Neural crest cell (in vitro differentiated cells): ENCODE data around the gene RFLNA. TPM values are rescaled to one million over a fixed set of nuclear protein-coding genes. Genes with fewer than 3 reads are reported as not detected.

ENCODE experiments used
- DNase-seq: peaks from one replicate; pipeline ENCODE4 v3.0.0; 2021; ENCODE audit warnings: low read depth, mixed read lengths, low spot score
- H3K27ac Mint-ChIP-seq: one replicate; pipeline ENCODE4 v1.8.0; 2021; ENCODE audit warnings: mild to moderate bottlenecking, mixed read lengths; ENCODE audit not compliant: unreplicated experiment
- H3K27me3 Mint-ChIP-seq: 2 replicates; pipeline ENCODE4 v1.8.0; 2021; ENCODE audit warnings: low read depth, mild to moderate bottlenecking, mixed read lengths
- H3K36me3 Mint-ChIP-seq: 2 replicates; pipeline ENCODE4 v1.8.0; 2021; ENCODE audit warnings: low read depth, mild to moderate bottlenecking, mixed read lengths
- H3K4me1 Mint-ChIP-seq: 2 replicates; pipeline ENCODE4 v1.8.0; 2021; ENCODE audit warnings: mixed read lengths
- H3K4me3 Mint-ChIP-seq: one replicate; pipeline ENCODE4 v1.8.0; 2021; ENCODE audit warnings: mild to moderate bottlenecking, mixed read lengths
- H3K9me3 Mint-ChIP-seq: 2 replicates; pipeline ENCODE4 v1.8.0; 2021; ENCODE audit warnings: mixed read lengths
- total RNA-seq: library from RNA; stranded (reverse); gene quantifications from 2 replicates; pipeline ENCODE4 v1.2.1, GENCODE V29; 2021
- TF ChIP-seq, protein P1 (sequence below): fragments of 200-600 bp; sonication (generic); conservative IDR thresholded peaks from 2 replicates; pipeline ENCODE4 v1.5.0; 2021; ENCODE audit warnings: antibody characterized with exemption, mild to moderate bottlenecking

Gene RFLNA
- total RNA-seq, 1 donor from 2014 or later = 2.8 TPM

DNA sequence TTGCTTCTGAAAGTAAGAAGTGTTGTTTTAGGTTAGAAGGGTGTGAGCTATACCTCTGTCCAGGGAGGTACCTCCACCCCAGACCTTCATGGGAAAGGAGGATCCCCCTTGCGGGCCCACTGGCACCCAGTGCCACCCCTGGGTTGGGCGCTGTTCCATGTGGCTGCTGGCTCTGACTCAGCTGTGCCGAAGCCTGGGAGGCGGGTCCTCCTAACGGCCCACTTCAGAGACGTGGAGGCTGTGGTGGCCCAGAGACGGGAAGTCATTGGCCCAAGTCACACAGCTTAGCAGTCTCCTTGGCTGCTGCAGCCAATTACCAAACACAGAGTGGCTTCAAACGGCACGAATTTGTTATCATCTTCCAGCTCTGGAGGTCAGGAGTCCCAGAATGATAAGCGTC, 10.2 kb downstream of the RFLNA start:
- no peak overlapping the region for H3K27ac Mint-ChIP-seq
- H3K27me3 Mint-ChIP-seq = peaks cover 11% of the 10 kb centered on the region
- no peak overlapping the region for H3K4me3 Mint-ChIP-seq
- H3K36me3 Mint-ChIP-seq = no peaks in the 10 kb centered on the region
- TF ChIP-seq, protein P1, sequence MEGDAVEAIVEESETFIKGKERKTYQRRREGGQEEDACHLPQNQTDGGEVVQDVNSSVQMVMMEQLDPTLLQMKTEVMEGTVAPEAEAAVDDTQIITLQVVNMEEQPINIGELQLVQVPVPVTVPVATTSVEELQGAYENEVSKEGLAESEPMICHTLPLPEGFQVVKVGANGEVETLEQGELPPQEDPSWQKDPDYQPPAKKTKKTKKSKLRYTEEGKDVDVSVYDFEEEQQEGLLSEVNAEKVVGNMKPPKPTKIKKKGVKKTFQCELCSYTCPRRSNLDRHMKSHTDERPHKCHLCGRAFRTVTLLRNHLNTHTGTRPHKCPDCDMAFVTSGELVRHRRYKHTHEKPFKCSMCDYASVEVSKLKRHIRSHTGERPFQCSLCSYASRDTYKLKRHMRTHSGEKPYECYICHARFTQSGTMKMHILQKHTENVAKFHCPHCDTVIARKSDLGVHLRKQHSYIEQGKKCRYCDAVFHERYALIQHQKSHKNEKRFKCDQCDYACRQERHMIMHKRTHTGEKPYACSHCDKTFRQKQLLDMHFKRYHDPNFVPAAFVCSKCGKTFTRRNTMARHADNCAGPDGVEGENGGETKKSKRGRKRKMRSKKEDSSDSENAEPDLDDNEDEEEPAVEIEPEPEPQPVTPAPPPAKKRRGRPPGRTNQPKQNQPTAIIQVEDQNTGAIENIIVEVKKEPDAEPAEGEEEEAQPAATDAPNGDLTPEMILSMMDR = no peak
- no peaks in the 10 kb centered on the region for H3K9me3 Mint-ChIP-seq
- H3K4me1 Mint-ChIP-seq = no peaks in the 10 kb centered on the region
- no peak for DNase-seq

DNA sequence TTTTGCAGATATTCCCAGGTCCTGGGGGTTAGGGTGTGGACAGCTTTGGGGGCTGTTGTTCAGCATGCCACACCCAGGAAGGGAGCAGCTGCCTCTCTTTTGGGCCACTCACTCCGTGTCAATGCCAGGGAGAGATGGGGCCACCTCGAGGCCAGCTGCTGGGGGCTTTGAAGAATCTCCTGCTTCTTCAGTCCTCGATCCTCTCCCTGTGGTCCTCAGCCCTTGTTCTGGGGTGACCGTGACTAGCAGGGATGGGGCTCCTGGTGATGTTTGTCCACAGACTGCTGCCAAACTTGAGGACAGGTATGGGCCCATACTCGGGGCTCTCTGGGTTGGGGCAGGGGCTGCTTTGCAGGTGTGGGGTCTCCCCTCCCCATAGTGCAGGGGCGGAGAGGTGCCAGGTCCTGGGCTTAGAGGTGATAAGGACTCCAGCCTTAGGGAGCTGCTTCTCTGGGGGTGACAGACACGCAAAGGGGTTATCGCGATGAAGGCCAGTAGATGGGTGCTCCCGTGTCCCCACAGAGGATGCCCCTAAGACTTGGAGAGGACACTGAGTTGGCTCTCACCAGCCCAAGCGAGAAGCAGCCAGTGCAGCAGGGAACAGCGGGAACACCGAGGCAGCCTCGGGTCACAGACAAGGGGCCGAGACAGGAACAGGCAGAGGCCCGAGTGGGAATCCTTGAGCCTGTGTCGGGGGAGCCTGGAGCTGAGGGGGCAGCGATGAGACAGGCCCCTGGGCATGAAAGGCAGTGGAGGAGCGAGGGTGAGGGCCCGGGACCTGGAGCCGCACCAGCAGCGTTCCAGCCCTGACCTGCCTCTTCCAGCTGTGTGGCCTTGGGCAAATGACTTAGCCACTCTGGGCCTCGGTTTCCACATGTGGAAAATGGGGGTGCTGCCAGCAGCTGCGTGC, 11.1 kb downstream of the RFLNA start:
- peaks cover 4% of the 10 kb centered on the region for H3K27me3 Mint-ChIP-seq
- no peaks in the 10 kb centered on the region for H3K4me1 Mint-ChIP-seq
- H3K4me3 Mint-ChIP-seq = no peak overlapping the region
- H3K36me3 Mint-ChIP-seq = no peaks in the 10 kb centered on the region
- DNase-seq = no peak
- H3K9me3 Mint-ChIP-seq = no peaks in the 10 kb centered on the region
- H3K27ac Mint-ChIP-seq = no peak overlapping the region
- TF ChIP-seq, protein P1 = no peak

DNA sequence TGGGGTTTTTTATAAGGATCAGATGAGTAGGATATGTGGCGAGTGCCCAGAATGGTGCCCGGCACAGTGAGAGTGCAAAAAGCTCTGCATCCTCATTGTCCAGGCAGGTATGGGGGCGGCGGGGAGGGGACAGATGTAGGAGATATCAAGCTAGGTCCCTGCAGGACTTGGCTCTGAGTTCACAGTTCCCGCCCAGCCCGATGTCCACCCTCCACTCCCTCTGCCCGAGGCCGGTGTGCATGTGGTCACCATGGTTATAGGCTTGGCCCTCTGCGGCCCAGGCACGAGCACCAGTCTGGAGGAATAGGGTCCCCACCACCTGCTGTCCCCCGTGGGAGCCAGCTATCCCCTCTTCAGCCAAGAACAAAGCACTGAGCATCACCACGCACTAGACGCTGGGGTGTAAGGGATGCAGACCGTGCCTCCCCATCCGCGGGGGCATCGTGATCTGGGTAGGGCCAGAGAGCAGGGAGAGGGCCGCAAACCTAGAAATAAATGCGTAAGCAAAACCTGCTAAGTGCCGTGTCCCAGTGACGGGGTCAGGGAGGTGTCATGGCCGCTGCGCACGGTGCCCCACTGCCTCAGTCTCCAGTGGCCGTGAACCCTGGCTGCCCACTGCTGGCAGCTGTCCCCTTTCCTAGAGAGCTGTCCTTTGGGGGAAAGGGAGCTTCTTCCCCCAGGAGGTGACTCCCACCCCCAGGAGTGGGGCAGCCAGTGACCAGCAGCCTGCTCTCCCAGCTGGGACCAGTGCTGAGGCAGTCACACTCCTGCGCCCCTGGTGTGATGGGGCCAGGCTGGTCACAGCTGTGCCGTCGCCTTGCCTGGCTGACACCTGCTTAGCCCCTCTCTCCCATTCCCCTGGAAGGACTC, 12.0 kb downstream of the RFLNA start:
- Mint-ChIP-seq H3K4me3 (no peak overlapping the region), H3K27ac (no peak overlapping the region), H3K9me3 (no peaks in the 10 kb centered on the region), H3K36me3 (no peaks in the 10 kb centered on the region), H3K4me1 (no peaks in the 10 kb centered on the region), H3K27me3 (peaks cover 2% of the 10 kb centered on the region)
- TF ChIP-seq, protein P1 = no peak
- DNase-seq = no peak

DNA sequence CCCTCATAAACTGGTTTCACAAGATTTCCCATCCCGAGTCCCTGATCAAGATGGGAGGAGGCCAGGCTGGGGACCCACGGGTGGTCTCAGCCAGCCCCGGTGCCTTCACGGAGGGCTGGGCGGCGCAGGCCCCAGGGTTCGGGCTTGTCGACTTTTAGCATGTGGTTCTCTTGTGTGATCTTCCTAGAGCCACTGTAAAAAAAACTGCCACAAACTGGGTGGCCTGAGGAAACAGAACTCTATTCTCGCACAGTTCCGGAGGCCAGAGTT, 12.6 kb downstream of the RFLNA start:
- Mint-ChIP-seq H3K27ac (no peak overlapping the region), H3K9me3 (no peaks in the 10 kb centered on the region), H3K27me3 (no peaks in the 10 kb centered on the region), H3K36me3 (no peaks in the 10 kb centered on the region), H3K4me3 (no peak overlapping the region), H3K4me1 (no peaks in the 10 kb centered on the region)
- TF ChIP-seq, protein P1 = no peak
- DNase-seq = no peak

DNA sequence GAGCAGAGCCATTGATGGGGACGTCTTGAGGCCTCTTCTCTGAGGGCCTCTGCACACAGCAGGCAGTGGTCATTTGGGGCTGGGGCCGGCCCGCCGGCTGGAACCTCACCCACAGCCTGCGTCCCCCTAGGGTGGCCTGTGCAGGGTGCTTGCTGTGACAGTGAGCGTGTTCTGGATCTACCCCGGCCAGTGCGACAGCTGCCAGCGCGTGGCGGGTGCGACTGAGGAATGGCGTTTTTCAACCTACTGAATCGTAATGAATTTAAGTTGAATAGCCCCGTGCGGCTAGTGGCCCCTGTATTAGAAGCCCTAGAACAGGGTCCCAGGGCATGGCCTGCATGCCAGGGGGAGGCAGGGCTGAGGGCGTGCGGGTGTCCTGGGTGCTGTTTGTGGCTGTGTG, 13.8 kb downstream of the RFLNA start:
- Mint-ChIP-seq H3K27ac (no peak overlapping the region), H3K27me3 (no peaks in the 10 kb centered on the region), H3K4me1 (peaks cover 3% of the 10 kb centered on the region), H3K4me3 (no peak overlapping the region), H3K36me3 (no peaks in the 10 kb centered on the region), H3K9me3 (no peaks in the 10 kb centered on the region)
- DNase-seq = no peak
- TF ChIP-seq, protein P1 = no peak
